ENCODE measurements around the gene SERPINB8. TPM values are rescaled to one million over a fixed set of nuclear protein-coding genes. Genes with fewer than 3 reads are reported as not detected.
A peak's percentile ranks its signal among the peaks of the same experiment; 100 is the strongest.
"Not testable (repeated sequence)": the region's sequence is repeated elsewhere in the genome, so short reads cannot be mapped to it uniquely, and the experiment has no call there.

SERPINB8 gene
- total RNA-seq, 1 donor from 2014 or later: 4.5 TPM

DNA sequence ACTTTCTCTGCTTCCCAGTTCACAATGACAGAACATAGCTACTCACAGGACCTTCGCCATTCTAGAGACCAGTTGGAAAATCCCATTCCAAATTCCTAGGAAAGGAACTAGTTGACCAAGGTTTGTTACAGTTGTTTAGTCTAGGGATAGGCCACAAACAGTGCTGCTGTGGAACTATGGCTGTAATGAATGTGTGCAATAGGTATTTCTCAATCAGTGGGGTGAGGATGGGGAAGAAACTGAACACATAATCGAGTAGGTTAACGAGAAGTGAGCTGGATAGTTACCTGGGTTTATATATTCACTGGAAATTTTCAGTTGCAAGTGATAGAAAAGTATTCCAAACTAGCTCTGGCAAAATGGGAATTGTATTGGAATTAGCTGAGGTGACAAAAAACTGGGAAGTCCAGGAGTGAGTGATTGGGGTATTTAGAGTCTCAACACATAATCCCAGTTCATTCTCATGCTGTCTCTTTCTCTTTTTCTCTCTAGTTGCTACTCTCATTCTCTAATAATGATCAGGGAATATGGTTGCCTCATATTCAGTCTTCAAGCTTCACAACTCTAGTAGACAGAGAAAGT, 39.0 kb upstream of the SERPINB8 start:
- Histone ChIP-seq H3K27me3 (no peaks in the 10 kb centered on the region), H3K4me1 (no peaks in the 10 kb centered on the region), H3K9me3 (no peaks in the 10 kb centered on the region), H3K27ac (no peak overlapping the region), H3K4me3 (no peak overlapping the region), H3K36me3 (no peaks in the 10 kb centered on the region)
- DNase-seq (ENCODE audit: low spot score in 2 of 2): no peak
- TF ChIP-seq, protein P1, sequence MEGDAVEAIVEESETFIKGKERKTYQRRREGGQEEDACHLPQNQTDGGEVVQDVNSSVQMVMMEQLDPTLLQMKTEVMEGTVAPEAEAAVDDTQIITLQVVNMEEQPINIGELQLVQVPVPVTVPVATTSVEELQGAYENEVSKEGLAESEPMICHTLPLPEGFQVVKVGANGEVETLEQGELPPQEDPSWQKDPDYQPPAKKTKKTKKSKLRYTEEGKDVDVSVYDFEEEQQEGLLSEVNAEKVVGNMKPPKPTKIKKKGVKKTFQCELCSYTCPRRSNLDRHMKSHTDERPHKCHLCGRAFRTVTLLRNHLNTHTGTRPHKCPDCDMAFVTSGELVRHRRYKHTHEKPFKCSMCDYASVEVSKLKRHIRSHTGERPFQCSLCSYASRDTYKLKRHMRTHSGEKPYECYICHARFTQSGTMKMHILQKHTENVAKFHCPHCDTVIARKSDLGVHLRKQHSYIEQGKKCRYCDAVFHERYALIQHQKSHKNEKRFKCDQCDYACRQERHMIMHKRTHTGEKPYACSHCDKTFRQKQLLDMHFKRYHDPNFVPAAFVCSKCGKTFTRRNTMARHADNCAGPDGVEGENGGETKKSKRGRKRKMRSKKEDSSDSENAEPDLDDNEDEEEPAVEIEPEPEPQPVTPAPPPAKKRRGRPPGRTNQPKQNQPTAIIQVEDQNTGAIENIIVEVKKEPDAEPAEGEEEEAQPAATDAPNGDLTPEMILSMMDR (IDR thresholded peaks at IDR 0.05): no peak
- intact Hi-C loops (cut with DNase I): no loop called here

DNA sequence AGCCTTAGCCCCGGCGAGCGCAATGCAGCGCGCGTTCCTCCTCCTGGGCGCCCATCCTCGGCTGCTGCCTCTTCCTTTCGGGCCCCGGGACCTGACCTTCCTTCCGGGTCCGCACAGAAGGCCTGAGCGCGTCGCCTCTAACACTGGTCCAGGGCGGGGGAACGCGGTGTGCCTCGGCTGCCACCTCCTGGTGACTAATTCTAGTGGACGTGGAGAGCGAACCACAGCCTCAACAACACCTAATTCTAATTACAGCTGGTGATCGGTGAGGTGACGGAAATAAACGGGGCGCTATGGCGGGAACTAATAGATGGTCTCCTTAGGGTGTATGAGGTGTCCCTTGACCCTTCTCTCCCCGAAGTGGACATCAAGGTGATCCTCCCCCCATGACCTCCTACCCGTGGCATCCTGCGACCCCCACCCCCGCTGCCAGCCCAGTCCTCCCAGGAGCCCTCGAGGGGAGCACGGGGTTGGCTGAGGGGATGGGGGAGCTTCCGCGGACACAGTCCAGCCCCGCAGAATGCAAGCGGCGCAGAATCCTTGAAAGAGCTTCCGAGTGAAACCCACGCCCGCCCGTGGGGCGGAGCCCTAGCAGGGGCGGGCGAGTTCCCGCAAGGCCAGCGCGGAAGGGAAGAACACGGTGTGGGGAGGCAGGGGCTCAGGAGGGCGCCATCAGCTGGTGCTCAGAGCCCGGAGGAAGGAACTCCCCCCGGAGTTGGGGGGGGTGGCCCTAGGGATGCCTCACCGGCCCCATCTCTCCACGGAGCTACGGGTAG, 33.5 kb upstream of the SERPINB8 start:
- intact Hi-C loops (cut with DNase I): loop anchor here (1.0 kb wide), 1 partner anchor 418 kb away; no protein-coding TSS in a partner anchor
- no peaks in the 10 kb centered on the region for H3K27me3 ChIP-seq
- peak overlapping the region; percentile 58 to 82 for H3K4me3 ChIP-seq
- H3K9me3 ChIP-seq: no peaks in the 10 kb centered on the region
- DNase-seq (ENCODE audit: low spot score in 2 of 2): peak; percentile 25 to 90
- peaks cover 0 to 5% of the 10 kb centered on the region in 2 donors for H3K4me1 ChIP-seq
- TF ChIP-seq, protein P1 (IDR thresholded peaks at IDR 0.05): peak; percentile 43 to 82 (median 68)
- no peak overlapping the region for H3K27ac ChIP-seq
- no peaks in the 10 kb centered on the region for H3K36me3 ChIP-seq

DNA sequence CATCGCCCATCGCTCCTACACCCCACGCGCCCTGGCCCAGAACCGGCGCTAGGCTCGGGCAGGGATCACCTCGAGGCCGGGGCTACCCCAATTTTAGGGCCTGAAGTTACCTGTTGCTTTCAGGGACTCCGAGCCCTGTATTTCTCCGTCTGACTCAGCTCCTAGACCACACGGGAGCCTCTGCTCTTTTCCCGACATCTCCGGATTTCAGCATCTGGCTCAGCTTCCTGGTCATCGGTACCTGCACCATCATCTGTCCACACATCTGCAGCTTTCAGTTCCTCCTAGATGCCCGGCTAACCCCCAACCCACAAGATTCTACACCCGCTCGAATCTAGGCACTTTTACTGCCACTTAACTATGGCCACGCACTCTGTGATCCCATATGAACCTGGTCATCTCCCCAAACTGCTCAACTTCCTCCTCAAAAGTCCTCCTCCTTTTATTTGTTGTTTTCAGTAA, 32.9 kb upstream of the SERPINB8 start:
- Histone ChIP-seq H3K36me3 (no peaks in the 10 kb centered on the region), H3K27ac (no peak overlapping the region), H3K4me3 (peak overlapping the region; percentile 58 to 82), H3K4me1 (peaks cover 0 to 5% of the 10 kb centered on the region in 2 donors), H3K9me3 (no peaks in the 10 kb centered on the region), H3K27me3 (no peaks in the 10 kb centered on the region)
- TF ChIP-seq, protein P1 (IDR thresholded peaks at IDR 0.05): no peak
- intact Hi-C loops (cut with DNase I): loop anchor here (1.0 kb wide), 1 partner anchor 419 kb away; no protein-coding TSS in a partner anchor
- DNase-seq (ENCODE audit: low spot score in 2 of 2): no peak

DNA sequence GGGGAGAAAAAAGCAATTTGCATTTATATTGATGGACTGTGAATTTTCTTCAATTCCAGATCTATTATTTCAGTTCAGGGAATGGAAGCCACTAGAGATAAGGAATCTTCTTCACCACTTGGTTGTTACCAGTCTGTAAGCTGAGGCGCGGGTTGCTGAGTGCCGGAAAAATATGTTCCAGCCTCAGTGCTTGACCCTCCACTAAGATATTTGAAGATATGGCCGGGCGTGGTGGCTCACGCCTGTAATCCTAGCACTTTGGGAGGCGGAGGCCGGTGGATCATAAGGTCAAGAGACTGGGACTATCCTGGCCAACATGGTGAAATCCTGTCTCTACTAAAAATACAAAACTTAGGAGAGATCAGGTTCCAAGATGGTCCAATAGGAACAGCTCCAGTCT, 29.9 kb upstream of the SERPINB8 start:
- no peak for DNase-seq (ENCODE audit: low spot score in 2 of 2)
- intact Hi-C loops (cut with DNase I): no loop called here
- Histone ChIP-seq H3K36me3 (no peaks in the 10 kb centered on the region), H3K9me3 (no peaks in the 10 kb centered on the region), H3K4me1 (peaks cover 0 to 5% of the 10 kb centered on the region in 2 donors), H3K27me3 (no peaks in the 10 kb centered on the region), H3K4me3 (no peak overlapping the region), H3K27ac (no peak overlapping the region)
- TF ChIP-seq, protein P1 (IDR thresholded peaks at IDR 0.05): no peak

DNA sequence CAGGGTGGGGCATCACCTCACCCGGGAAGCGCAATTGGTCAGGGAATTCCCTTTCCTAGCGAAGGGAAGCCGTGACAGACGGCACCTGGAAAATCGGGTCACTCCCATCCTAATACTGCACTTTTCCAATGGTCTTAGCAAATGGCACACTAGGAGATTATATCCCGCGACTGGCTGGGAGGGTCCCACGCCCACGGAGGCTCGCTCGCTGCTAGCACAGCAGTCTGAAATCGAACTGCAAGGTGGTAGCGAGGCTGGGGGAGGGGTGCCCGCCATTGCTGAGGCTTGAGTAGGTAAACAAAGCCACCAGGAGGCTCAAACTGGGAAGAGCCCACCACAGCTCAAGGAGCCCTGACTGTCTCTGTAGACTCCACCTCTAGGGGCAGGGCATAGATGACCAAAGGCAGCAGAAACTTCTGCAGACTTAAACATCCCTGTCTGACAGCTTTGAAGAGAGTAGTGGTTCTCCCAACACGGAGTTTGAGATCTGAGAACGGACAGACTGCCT, 29.3 kb upstream of the SERPINB8 start:
- H3K36me3 ChIP-seq; H3K4me3 ChIP-seq; H3K27me3 ChIP-seq; H3K27ac ChIP-seq; DNase-seq (ENCODE audit: low spot score in 2 of 2); H3K9me3 ChIP-seq; intact Hi-C loops (cut with DNase I); H3K4me1 ChIP-seq: not testable (repeated sequence)

Measured in ascending aorta (tissue), 2 donors.